GM18498 (cell line): ENCODE results near the gene SPATA31D3.
A peak's percentile ranks its signal among the peaks of the same experiment; 100 is the strongest.
"Not testable (repeated sequence)": the region's sequence is repeated elsewhere in the genome, so short reads cannot be mapped to it uniquely, and the experiment has no call there.

ENCODE experiments used
- ATAC-seq: cut with Tn5 transposase; IDR thresholded peaks from one replicate; pipeline ENCODE4 v1.9.1; 2021; ENCODE audit warnings: mild to moderate bottlenecking, moderate library complexity; ENCODE audit not compliant: unreplicated experiment

The SPATA31D3 gene

GRCh38 chr9:81976351-81976750 is 33.1 kb downstream of the SPATA31D3 start:
- no peak for ATAC-seq

GRCh38 chr9:81979196-81979595 is 35.9 kb downstream of the SPATA31D3 start:
- peak; percentile 88 for ATAC-seq

- no peak for ATAC-seq
Measured at GRCh38 chr9:81980568-81980967, 37.3 kb downstream of the SPATA31D3 start.

- no peak for ATAC-seq
Measured at GRCh38 chr9:81981883-81982282, 38.6 kb downstream of the SPATA31D3 start.

GRCh38 chr9:81984928-81985327 is 41.6 kb downstream of the SPATA31D3 start:
- ATAC-seq = no peak

- no peak for ATAC-seq
Measured at GRCh38 chr9:81986051-81986450, 42.8 kb downstream of the SPATA31D3 start.

GRCh38 chr9:81988472-81988871 is 45.2 kb downstream of the SPATA31D3 start, which contains the start of gene SPATA31D1:
SPATA31D1 (plus strand) TSS chr9:81988772; CDS start chr9:81988819, 47 bp downstream.
- not testable (repeated sequence) for ATAC-seq

- ATAC-seq = no peak
Measured at GRCh38 chr9:81989700-81990099, 46.4 kb downstream of the SPATA31D3 start.

GRCh38 chr9:81993656-81994055 is 50.4 kb downstream of the SPATA31D3 start:
- ATAC-seq = no peak
